Vagina (tissue), 2 donors: ENCODE measurements around the gene DYNC1I1.

Source experiments
- POLR2A ChIP-seq, 2 donors: fragments of 450-650 bp; IDR thresholded peaks; one replicate each; pipeline ENCODE4 v1.6.1; 2017; ENCODE audit warnings: antibody characterized with exemption in 2 of 2, mild to moderate bottlenecking in 2 of 2, moderate library complexity in 2 of 2
- TF ChIP-seq, protein P1 (sequence below), 3 experiments: fragments of 450-650 bp in 2 of 3; fragments of 200-600 bp in 1 of 3; sonication (generic) in 1 of 3; IDR thresholded peaks; one replicate each; pipeline ENCODE4 v1.5.1; 2017 to 2019; ENCODE audit warnings: antibody characterized with exemption in 3 of 3, mild to moderate bottlenecking in 2 of 3, moderate library complexity in 2 of 3

DNA sequence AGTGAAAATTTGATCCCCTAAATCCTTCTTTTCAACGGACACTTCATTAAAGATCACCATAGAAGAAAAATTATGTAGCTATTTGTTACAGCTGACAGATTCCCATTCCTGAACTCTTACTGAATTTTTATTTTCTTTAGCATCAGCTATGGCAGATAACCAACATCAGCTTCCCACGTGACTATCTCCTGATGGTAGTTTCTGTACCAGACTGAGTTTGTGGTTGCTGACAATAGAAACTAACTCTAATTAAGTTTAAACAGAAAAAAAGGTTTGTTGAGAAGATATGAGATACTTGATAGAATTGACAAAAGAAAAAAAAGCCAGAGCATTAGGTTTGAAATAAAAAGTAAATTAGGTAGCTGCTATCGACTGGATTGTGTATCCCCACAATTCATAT, 101.8 kb downstream of the DYNC1I1 start:
- TF ChIP-seq POLR2A (IDR thresholded peaks at IDR 0.05), result no peak
- TF ChIP-seq, protein P1, sequence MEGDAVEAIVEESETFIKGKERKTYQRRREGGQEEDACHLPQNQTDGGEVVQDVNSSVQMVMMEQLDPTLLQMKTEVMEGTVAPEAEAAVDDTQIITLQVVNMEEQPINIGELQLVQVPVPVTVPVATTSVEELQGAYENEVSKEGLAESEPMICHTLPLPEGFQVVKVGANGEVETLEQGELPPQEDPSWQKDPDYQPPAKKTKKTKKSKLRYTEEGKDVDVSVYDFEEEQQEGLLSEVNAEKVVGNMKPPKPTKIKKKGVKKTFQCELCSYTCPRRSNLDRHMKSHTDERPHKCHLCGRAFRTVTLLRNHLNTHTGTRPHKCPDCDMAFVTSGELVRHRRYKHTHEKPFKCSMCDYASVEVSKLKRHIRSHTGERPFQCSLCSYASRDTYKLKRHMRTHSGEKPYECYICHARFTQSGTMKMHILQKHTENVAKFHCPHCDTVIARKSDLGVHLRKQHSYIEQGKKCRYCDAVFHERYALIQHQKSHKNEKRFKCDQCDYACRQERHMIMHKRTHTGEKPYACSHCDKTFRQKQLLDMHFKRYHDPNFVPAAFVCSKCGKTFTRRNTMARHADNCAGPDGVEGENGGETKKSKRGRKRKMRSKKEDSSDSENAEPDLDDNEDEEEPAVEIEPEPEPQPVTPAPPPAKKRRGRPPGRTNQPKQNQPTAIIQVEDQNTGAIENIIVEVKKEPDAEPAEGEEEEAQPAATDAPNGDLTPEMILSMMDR (IDR thresholded peaks at IDR 0.05), result no peak
